ENCODE results near the gene SENP3. TPM values are rescaled to one million over a fixed set of nuclear protein-coding genes. Genes with fewer than 3 reads are reported as not detected.

Gene SENP3
- total and polyA plus RNA-seq, 8 donors, result 14.7 to 33.1 (median 17.2) TPM

- DNase-seq, result no peak
- Histone ChIP-seq H3K36me3 (no peaks in the 10 kb centered on the region), H3K4me3 (no peak overlapping the region), H3K4me1 (peaks cover 0 to 4% (median under 1%) of the 10 kb centered on the region in 3 donors), H3K27me3 (no peaks in the 10 kb centered on the region), H3K9me3 (no peaks in the 10 kb centered on the region), H3K27ac (no peak overlapping the region)
- 73 to 77% methylated on average over 5 of the region's 5 CpGs for WGBS, 2 donors
- ATAC-seq, result no peak
- intact Hi-C loops (cut with DNase I), result no loop called here
- no peak for TF ChIP-seq CTCF (IDR thresholded peaks at IDR 0.05)
- FAIRE-seq, result no peak
Measured at GRCh38 chr17:7618608-7619007, 56.9 kb downstream of the SENP3 start.

- WGBS, 2 donors, result 86 to 92% methylated on average over 8 of the region's 8 CpGs
Measured at GRCh38 chr17:7620835-7621234, 59.1 kb downstream of the SENP3 start.

More at GRCh38 chr17:7620835-7621234, 59.1 kb downstream of the SENP3 start:
- Histone ChIP-seq H3K36me3 (no peaks in the 10 kb centered on the region), H3K4me3 (no peak overlapping the region), H3K27me3 (no peaks in the 10 kb centered on the region), H3K27ac (no peak overlapping the region), H3K9me3 (no peaks in the 10 kb centered on the region), H3K4me1 (no peaks in the 10 kb centered on the region)
- intact Hi-C loops (cut with DNase I), result no loop called here
- FAIRE-seq, result no peak
- no peak for TF ChIP-seq CTCF (IDR thresholded peaks at IDR 0.05)
- no peak for DNase-seq
- no peak for ATAC-seq

Other genes starting within 250 kb of the SENP3 start
Only the 30 nearest of the 31 such genes appear.
- 10 to 100 TPM; 12.6 to 27.1 (median 15.4) TPM for gene NEURL4, start 232.6 kb upstream of the SENP3 start, total RNA-seq
- 10 to 100 TPM; 49.0 to 72.1 TPM for gene NEURL4, start 232.6 kb upstream of the SENP3 start, polyA plus RNA-seq
- gene ACAP1, start 225.4 kb upstream of the SENP3 start, total RNA-seq, result 1 to 10 TPM; 1.6 to 5.6 (median 3.0) TPM
- 1 to 10 TPM; 2.9 to 4.4 TPM for gene ACAP1, start 225.4 kb upstream of the SENP3 start, polyA plus RNA-seq
- 1 to 10 TPM; 3.4 to 6.6 (median 4.3) TPM for gene KCTD11, start 209.8 kb upstream of the SENP3 start, total RNA-seq
- 1 to 10 TPM; 7.2 TPM for gene KCTD11, start 209.8 kb upstream of the SENP3 start, polyA plus RNA-seq
- not detected for gene TMEM95, start 206.8 kb upstream of the SENP3 start, total RNA-seq
- not detected for gene TMEM95, start 206.8 kb upstream of the SENP3 start, polyA plus RNA-seq
- 1 to 10 TPM; 4.9 to 9.0 (median 5.7) TPM for gene TNK1, start 180.8 kb upstream of the SENP3 start, total RNA-seq
- gene TNK1, start 180.8 kb upstream of the SENP3 start, polyA plus RNA-seq, result 10 to 100 TPM; 10.8 to 13.8 TPM
- gene PLSCR3, start 167.4 kb upstream of the SENP3 start, total RNA-seq, result 10 to 100 TPM in 2 of 6 donors, 1 to 10 TPM in 4; 6.5 to 15.6 (median 9.0) TPM
- 10 to 100 TPM; 14.0 to 20.1 TPM for gene PLSCR3, start 167.4 kb upstream of the SENP3 start, polyA plus RNA-seq
- 10 to 100 TPM; 32.8 to 53.5 (median 43.1) TPM for gene TMEM256, start 157.8 kb upstream of the SENP3 start, total RNA-seq
- 100 to 1,000 TPM in 1 of 2 donors, 10 to 100 TPM in 1; 88.3 to 119 TPM for gene TMEM256, start 157.8 kb upstream of the SENP3 start, polyA plus RNA-seq
- 1 to 10 TPM; 2.9 to 8.4 (median 4.5) TPM for gene NLGN2, start 154.1 kb upstream of the SENP3 start, total RNA-seq
- 10 to 100 TPM in 1 of 2 donors, 1 to 10 TPM in 1; 7.4 to 13.7 TPM for gene NLGN2, start 154.1 kb upstream of the SENP3 start, polyA plus RNA-seq
- not detected for gene SPEM1, start 141.6 kb upstream of the SENP3 start, total RNA-seq
- not detected for gene SPEM1, start 141.6 kb upstream of the SENP3 start, polyA plus RNA-seq
- gene SPEM2, start 136.3 kb upstream of the SENP3 start, total RNA-seq, result not detected
- not detected for gene SPEM2, start 136.3 kb upstream of the SENP3 start, polyA plus RNA-seq
- not detected for gene SPEM3, start 133.1 kb upstream of the SENP3 start, total RNA-seq
- not detected for gene SPEM3, start 133.1 kb upstream of the SENP3 start, polyA plus RNA-seq
- 1 to 10 TPM; 2.4 to 7.8 (median 3.6) TPM for gene TMEM102, start 126.5 kb upstream of the SENP3 start, total RNA-seq
- 1 to 10 TPM; 2.2 to 2.9 TPM for gene TMEM102, start 126.5 kb upstream of the SENP3 start, polyA plus RNA-seq
- gene FGF11, start 122.4 kb upstream of the SENP3 start, total RNA-seq, result 1 to 10 TPM in 1 of 6 donors, under 1 TPM in 5; 0.09 to 1.1 (median 0.31) TPM
- under 1 TPM; 0.61 to 0.65 TPM for gene FGF11, start 122.4 kb upstream of the SENP3 start, polyA plus RNA-seq
- gene CHRNB1, start 116.9 kb upstream of the SENP3 start, total RNA-seq, result 10 to 100 TPM in 2 of 6 donors, 1 to 10 TPM in 4; 7.5 to 15.0 (median 8.7) TPM
- 10 to 100 TPM in 1 of 2 donors, 1 to 10 TPM in 1; 9.7 to 11.1 TPM for gene CHRNB1, start 116.9 kb upstream of the SENP3 start, polyA plus RNA-seq
- 10 to 100 TPM; 20.3 to 30.2 (median 22.2) TPM for gene ZBTB4, start 82.3 kb upstream of the SENP3 start, total RNA-seq
- gene ZBTB4, start 82.3 kb upstream of the SENP3 start, polyA plus RNA-seq, result 10 to 100 TPM; 17.3 to 19.2 TPM
- not detected for gene SLC35G6, start 80.5 kb upstream of the SENP3 start, total RNA-seq
- under 1 TPM in 1 of 2 donors, not detected in 1; 0.08 TPM for gene SLC35G6, start 80.5 kb upstream of the SENP3 start, polyA plus RNA-seq
- 10 to 100 TPM; 45.7 to 62.6 (median 53.8) TPM for gene POLR2A, start 77.6 kb upstream of the SENP3 start, total RNA-seq
- gene POLR2A, start 77.6 kb upstream of the SENP3 start, polyA plus RNA-seq, result 10 to 100 TPM; 24.5 to 83.6 TPM
- gene TNFSF12, start 12.9 kb upstream of the SENP3 start, total RNA-seq, result 10 to 100 TPM; 11.0 to 21.2 (median 12.7) TPM
- 10 to 100 TPM; 24.2 to 27.7 TPM for gene TNFSF12, start 12.9 kb upstream of the SENP3 start, polyA plus RNA-seq
- 10 to 100 TPM; 10.5 to 31.2 (median 15.4) TPM for gene TNFSF13, start 3.2 kb upstream of the SENP3 start, total RNA-seq
- gene TNFSF13, start 3.2 kb upstream of the SENP3 start, polyA plus RNA-seq, result 10 to 100 TPM; 16.9 to 17.8 TPM
- gene CD68, start 17.7 kb downstream of the SENP3 start, total RNA-seq, result 10 to 100 TPM in 3 of 6 donors, 1 to 10 TPM in 3; 3.7 to 60.0 (median 11.1) TPM
- 1 to 10 TPM; 1.8 to 9.7 TPM for gene CD68, start 17.7 kb downstream of the SENP3 start, polyA plus RNA-seq
- 10 to 100 TPM; 12.3 to 27.1 (median 18.3) TPM for gene MPDU1, start 21.9 kb downstream of the SENP3 start, total RNA-seq
- gene MPDU1, start 21.9 kb downstream of the SENP3 start, polyA plus RNA-seq, result 10 to 100 TPM; 46.3 to 48.2 TPM
- gene SOX15, start 28.2 kb downstream of the SENP3 start, total RNA-seq, result under 1 TPM in 3 of 6 donors, not detected in 3; 0.18 to 0.35 (median 0.25) TPM
- 1 to 10 TPM in 1 of 2 donors, under 1 TPM in 1; 0.53 to 1.0 TPM for gene SOX15, start 28.2 kb downstream of the SENP3 start, polyA plus RNA-seq
- 10 to 100 TPM in 4 of 6 donors, 1 to 10 TPM in 2; 7.8 to 16.6 (median 12.3) TPM for gene FXR2, start 53.0 kb downstream of the SENP3 start, total RNA-seq
- 10 to 100 TPM; 19.8 to 25.6 TPM for gene FXR2, start 53.0 kb downstream of the SENP3 start, polyA plus RNA-seq
- gene SAT2, start 65.9 kb downstream of the SENP3 start, total RNA-seq, result 10 to 100 TPM; 43.8 to 82.8 (median 66.6) TPM
- 100 to 1,000 TPM; 250 to 348 TPM for gene SAT2, start 65.9 kb downstream of the SENP3 start, polyA plus RNA-seq
- under 1 TPM in 3 of 6 donors, not detected in 3; 0.16 to 0.72 (median 0.17) TPM for gene SHBG, start 68.2 kb downstream of the SENP3 start, total RNA-seq
- gene SHBG, start 68.2 kb downstream of the SENP3 start, polyA plus RNA-seq, result under 1 TPM; 0.23 to 0.82 TPM
- gene ATP1B2, start 89.0 kb downstream of the SENP3 start, total RNA-seq, result 1 to 10 TPM in 5 of 6 donors, under 1 TPM in 1; 0.79 to 1.9 (median 1.2) TPM
- gene ATP1B2, start 89.0 kb downstream of the SENP3 start, polyA plus RNA-seq, result 1 to 10 TPM; 1.3 to 6.7 TPM
- gene TP53, start 125.6 kb downstream of the SENP3 start, total RNA-seq, result 10 to 100 TPM; 14.6 to 35.9 (median 28.5) TPM
- 10 to 100 TPM in 1 of 2 donors, 1 to 10 TPM in 1; 8.3 to 10.8 TPM for gene TP53, start 125.6 kb downstream of the SENP3 start, polyA plus RNA-seq
- gene WRAP53, start 126.6 kb downstream of the SENP3 start, total RNA-seq, result 1 to 10 TPM; 2.0 to 5.0 (median 3.8) TPM
- gene WRAP53, start 126.6 kb downstream of the SENP3 start, polyA plus RNA-seq, result 10 to 100 TPM in 1 of 2 donors, 1 to 10 TPM in 1; 9.1 to 13.5 TPM
- gene EFNB3, start 143.3 kb downstream of the SENP3 start, total RNA-seq, result 1 to 10 TPM in 3 of 6 donors, under 1 TPM in 3; 0.37 to 1.3 (median 0.85) TPM
- gene EFNB3, start 143.3 kb downstream of the SENP3 start, polyA plus RNA-seq, result 1 to 10 TPM in 1 of 2 donors, under 1 TPM in 1; 0.84 to 5.4 TPM
- gene DNAH2, start 155.8 kb downstream of the SENP3 start, total RNA-seq, result under 1 TPM; 0.09 to 0.52 (median 0.19) TPM
- under 1 TPM; 0.38 TPM for gene DNAH2, start 155.8 kb downstream of the SENP3 start, polyA plus RNA-seq

Data from pancreas (tissue), 10 donors.